Effector memory CD8-positive, alpha-beta T cell (primary cell): ENCODE measurements around the gene GOLGA6L26.
"Not testable (repeated sequence)": the region's sequence is repeated elsewhere in the genome, so short reads cannot be mapped to it uniquely, and the experiment has no call there.

Source experiments
- ATAC-seq: fragments of 150-1000 bp; cut with Tn5 transposase; replicated peaks from 2 replicates; pipeline ENCODE4 v1.10.0; 2021; ENCODE audit warnings: mild to moderate bottlenecking, moderate library complexity
- DNase-seq, 3 experiments: peaks; one replicate each; pipeline ENCODE4 v3.0.0; 2021
- H3K27ac Mint-ChIP-seq, 2 donors: one replicate each; pipeline ENCODE4 v1.8.0; 2022; ENCODE audit warnings: mild to moderate bottlenecking in 2 of 2, mixed read lengths in 2 of 2, moderate library complexity in 2 of 2
- H3K27me3 Mint-ChIP-seq, 2 donors: one replicate each; pipeline ENCODE4 v1.8.0; 2022; ENCODE audit warnings: mixed read lengths in 2 of 2
- H3K36me3 Mint-ChIP-seq: one replicate; pipeline ENCODE4 v1.8.0; 2022; ENCODE audit warnings: mild to moderate bottlenecking, moderate library complexity, mixed read lengths; ENCODE audit not compliant: insufficient read depth
- H3K4me1 Mint-ChIP-seq, 2 donors: one replicate each; pipeline ENCODE4 v1.8.0; 2022; ENCODE audit warnings: low read depth in 2 of 2, mixed read lengths in 2 of 2
- H3K4me3 Mint-ChIP-seq, 2 donors: one replicate each; pipeline ENCODE4 v1.8.0; 2022; ENCODE audit warnings: mild to moderate bottlenecking in 2 of 2, mixed read lengths in 2 of 2, moderate library complexity in 2 of 2
- H3K9me3 Mint-ChIP-seq, 2 donors: one replicate each; pipeline ENCODE4 v1.8.0; 2022; ENCODE audit warnings: mixed read lengths in 2 of 2

Gene GOLGA6L26

DNA sequence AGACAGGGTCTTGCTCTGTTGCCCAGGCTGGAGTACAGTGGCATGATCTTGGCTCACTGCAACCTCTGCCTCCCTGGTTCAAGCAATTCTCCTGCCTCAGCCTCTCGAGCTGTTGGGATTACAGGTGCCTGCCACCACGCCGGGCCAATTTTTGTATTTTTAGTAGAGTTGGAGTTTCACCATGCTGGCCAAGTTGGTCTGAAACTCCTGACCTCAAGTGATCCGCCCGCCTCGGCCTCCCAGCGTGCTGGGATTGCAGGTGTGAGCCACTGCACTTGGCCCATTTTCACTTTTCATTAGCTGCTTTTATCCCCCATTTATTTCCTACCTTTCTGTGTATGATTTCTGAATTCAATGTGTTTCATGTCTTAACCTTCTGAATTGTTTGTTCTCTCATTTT lies 28.1 kb downstream of the GOLGA6L26 start:
- DNase-seq: not testable (repeated sequence)
- Mint-ChIP-seq H3K4me3 (peak overlapping the region; percentile 14 to 90), H3K36me3 (peaks cover 27% of the 10 kb centered on the region)

DNA sequence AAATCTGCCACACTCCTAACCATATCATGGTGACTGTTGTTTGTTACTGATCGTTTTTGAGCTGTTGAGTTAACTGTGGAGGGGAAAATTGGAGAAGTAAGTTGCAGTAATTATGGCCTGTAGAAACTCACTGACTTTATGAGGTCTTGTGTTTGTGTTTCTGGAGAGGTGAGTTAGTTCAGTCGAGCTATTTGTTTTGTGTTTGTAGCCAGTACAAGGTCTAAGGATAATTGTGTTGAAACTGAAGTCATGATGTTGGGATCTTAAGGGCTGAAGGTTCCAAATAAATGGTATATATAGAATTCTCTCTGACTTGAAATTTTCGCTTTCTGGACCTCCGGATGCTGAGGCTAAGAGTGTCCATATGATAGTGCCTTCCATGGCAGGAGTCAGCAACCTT lies 29.2 kb downstream of the GOLGA6L26 start:
- Mint-ChIP-seq H3K27ac (peak overlapping the region; percentile 85 to 93), H3K4me3 (peak overlapping the region; percentile 90 to 91), H3K4me1 (peaks cover 32 to 33% of the 10 kb centered on the region in 2 donors), H3K36me3 (peaks cover 17% of the 10 kb centered on the region)
- H3K27me3 Mint-ChIP-seq, H3K9me3 Mint-ChIP-seq, DNase-seq, ATAC-seq: not testable (repeated sequence)

More for the DNA sequence above, 28.1 kb downstream of the GOLGA6L26 start:
- ATAC-seq, H3K9me3 Mint-ChIP-seq, H3K27me3 Mint-ChIP-seq: not testable (repeated sequence)
- H3K27ac Mint-ChIP-seq: peak overlapping the region; percentile 85 to 93
- H3K4me1 Mint-ChIP-seq: peaks cover 32 to 33% of the 10 kb centered on the region in 2 donors

DNA sequence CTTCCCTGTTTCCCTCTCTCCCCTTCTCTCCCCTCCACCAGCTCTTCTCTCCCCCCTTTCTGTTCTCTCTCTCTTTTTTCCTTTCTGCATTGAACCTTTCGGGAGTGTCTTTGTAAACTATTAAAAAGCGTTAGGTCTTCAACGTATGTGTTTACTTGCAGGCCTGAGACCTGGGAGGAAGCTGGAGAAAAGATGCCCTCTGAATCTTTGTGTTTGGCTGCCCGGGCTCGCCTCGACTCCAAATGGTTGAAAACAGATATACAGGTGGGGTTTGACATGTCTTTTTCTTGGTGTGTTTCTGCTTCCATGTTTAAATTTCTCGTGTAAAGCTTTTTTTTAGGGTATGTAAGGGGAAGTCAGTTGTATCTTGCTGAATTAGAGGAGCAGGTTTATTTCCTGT lies 29.7 kb downstream of the GOLGA6L26 start:
- peaks cover 32 to 33% of the 10 kb centered on the region in 2 donors for H3K4me1 Mint-ChIP-seq
- H3K9me3 Mint-ChIP-seq, DNase-seq, ATAC-seq, H3K27me3 Mint-ChIP-seq: not testable (repeated sequence)
- peak overlapping the region; percentile 90 to 91 for H3K4me3 Mint-ChIP-seq
- H3K27ac Mint-ChIP-seq: peak overlapping the region; percentile 85 to 93
- H3K36me3 Mint-ChIP-seq: peaks cover 13% of the 10 kb centered on the region

DNA sequence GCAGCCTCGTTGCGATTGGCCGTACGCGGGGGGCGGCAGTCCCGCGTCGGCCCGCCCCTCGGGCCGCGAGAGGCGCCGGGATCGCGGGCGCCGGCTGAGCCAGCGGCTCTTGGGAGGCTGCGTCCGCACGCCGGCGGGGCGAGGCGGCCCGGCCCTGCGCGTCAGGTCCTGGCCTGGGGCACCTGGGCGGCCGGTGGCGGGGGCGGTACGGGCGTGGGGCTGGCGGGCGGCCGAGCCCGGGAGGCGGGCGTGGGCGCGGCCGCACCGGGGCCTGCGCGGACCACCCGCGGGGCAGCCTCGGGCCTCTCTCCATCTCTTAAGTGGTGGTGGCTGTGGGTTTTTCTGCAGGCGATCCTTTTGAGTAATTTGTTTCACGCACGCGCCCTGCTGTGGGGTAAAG lies 30.3 kb downstream of the GOLGA6L26 start:
- ATAC-seq (peak; percentile 39), DNase-seq (peak in 2 of 3 experiments; percentile 12 to 35)
- Mint-ChIP-seq H3K4me1 (peaks cover 32 to 33% of the 10 kb centered on the region in 2 donors), H3K4me3 (peak overlapping the region; percentile 90 to 91), H3K27ac (peak overlapping the region; percentile 85 to 93)
- H3K36me3 Mint-ChIP-seq, H3K27me3 Mint-ChIP-seq, H3K9me3 Mint-ChIP-seq: not testable (repeated sequence)

DNA sequence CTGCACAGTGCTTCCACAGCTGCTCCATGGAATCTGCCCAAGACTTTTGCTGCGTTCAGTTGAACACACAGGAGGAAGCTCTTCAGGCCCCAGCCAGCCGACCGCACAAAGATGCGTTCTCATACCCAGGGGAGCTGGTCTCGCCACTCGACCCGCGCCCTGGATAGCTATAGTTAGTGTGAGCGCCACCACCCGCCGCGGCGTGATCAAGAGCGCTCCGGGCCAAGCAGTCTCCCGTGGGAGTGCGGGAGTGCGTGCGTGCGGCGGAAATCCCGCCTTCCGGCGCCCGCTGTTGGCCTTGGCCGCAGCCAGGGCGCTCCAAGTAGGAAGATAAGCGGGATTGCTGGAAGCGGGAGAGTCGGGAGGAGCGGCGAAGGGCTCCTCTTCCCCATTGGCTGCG lies 30.8 kb downstream of the GOLGA6L26 start:
- H3K4me1 Mint-ChIP-seq: peaks cover 32 to 33% of the 10 kb centered on the region in 2 donors

More for the DNA sequence above, 30.8 kb downstream of the GOLGA6L26 start:
- not testable (repeated sequence) for H3K27me3 Mint-ChIP-seq, H3K9me3 Mint-ChIP-seq, DNase-seq, H3K4me3 Mint-ChIP-seq, H3K36me3 Mint-ChIP-seq, H3K27ac Mint-ChIP-seq
- peak; percentile 69 for ATAC-seq
